GM21619 (cell line): ENCODE data around the gene FLNB.

Source experiments
- ATAC-seq: cut with Tn5 transposase; IDR thresholded peaks from one replicate; pipeline ENCODE4 v1.9.1; 2021; ENCODE audit not compliant: unreplicated experiment

The FLNB gene

DNA sequence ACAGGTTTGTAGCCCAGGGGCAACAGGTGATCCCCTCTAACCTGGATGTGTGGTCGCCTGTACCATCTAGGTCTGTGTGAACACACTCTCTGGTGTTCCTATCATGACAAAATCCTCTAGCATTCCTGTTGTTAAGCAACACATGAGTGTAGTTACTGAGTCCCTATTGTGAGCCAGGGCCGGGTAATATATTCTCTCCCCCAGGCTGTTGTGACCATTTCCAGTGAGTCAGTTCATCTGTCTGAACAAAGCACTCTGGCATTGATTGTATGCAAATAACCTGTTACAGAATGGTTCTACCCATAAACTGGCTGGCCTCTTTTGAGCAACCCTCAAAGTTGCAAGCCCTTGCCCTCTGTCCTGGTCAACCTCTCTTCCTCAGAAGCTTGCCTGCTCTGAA lies 2.6 kb upstream of the FLNB start:
- ATAC-seq = no peak

DNA sequence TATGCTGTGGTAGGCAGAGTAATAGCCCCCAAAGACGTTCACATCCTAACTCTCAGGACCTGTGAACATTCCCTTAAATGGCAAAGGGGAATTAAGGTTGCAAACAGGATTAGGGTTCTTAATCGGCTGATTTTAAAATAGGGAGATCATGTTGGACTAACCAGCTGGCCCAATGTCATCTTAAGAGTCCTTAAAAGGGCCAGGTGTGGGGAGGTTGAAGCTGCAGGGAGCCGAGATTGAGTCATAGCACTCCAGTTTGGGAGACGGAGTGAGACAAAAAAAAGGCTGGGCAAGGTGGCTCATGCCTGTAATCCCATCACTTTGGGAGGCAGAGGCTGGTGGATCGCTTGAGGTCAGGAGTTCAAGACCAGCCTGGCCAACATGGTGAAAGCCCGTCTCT lies 1.6 kb upstream of the FLNB start:
- no peak for ATAC-seq

DNA sequence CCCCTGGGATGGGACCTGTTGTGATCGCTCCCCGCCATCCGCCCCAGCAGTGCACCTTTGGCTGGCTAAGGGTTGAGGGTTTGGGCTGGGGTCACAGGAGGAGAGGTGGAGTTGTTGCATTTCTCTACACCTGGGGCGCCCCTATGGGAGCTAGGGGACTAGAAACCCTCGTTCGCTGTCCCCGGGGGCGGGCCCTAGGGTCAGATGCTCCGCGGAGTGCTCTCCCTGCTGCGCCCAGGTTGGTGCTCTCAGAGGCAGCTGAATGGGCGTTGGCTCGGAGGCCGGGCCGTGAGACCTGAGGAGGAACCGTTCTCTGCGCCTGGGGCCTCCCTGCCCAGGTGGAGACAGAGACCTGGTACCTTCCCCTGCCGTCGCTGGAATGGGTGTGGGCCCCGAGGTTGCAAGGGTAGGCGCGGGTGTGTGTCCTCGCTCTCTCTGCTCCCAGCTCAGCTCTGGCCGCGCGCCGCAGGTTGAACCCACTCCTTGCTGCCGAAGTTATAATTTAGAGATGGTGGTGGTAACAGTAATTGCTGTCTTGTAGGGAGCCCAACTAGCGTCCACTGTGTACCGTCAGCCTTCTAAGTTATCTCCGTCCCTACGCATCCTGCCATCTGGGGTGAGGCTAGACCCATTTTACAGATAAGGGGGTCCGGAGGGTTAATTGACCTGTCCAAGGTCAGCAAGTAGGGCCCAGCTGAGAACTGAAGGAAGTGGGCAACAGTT lies 965 bp downstream of the FLNB start:
- no peak for ATAC-seq

DNA sequence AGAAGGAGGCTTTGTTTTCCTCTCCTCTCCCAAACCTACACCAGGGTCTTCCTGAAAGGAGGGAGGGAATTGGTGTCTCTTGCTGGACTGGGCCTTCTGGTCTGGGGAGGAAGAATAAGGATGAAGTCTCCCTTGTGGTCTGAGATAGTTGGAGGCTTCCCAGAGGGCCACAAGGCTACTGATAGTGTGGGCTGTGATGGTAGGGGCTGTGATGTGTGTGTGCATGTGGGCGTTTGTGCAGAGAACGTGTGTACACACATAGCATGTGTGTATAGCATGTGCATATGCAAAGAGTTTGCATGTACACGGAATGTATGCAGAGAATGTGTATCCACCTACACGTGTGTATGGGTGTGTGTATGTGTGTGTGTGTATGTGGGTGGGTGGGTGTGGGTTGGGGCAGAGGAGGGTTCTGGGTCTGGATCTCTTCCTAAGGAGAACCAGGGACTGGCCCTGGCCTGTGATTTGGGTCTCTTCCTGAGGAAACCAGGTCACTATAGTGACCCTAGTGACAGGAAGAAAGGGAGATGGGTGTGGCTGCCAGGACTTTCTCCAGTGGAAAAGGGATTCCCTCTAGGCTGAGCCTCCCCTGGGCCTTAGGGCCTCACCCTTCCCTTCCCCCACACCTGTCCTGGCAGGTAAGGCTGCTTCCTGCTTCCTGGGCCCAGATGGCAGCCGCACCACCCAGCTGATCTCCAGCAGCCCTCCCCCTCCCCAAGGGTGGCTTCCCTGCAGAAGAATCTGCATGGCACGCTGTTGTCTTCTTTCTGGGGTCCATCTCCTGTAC lies 1.7 kb downstream of the FLNB start:
- no peak for ATAC-seq

DNA sequence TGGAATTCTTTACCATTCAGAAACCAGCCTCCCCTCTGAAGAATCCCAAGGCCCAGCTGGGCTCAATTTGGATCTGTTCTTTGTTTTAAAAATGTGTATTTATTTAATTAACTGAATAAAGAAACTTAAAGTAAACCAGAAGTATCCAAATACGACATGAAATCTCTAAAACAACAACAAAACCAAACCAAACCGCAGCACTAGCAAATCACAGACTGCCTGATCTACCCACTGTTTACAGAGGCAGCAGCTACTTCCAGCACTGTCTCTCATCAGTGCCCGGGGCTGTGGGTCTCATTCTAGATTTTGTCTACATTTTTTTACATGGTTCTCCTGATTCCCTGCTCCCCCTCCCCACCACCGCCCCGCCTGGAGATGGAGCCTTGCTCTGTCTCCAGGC lies 2.3 kb downstream of the FLNB start:
- ATAC-seq = no peak

DNA sequence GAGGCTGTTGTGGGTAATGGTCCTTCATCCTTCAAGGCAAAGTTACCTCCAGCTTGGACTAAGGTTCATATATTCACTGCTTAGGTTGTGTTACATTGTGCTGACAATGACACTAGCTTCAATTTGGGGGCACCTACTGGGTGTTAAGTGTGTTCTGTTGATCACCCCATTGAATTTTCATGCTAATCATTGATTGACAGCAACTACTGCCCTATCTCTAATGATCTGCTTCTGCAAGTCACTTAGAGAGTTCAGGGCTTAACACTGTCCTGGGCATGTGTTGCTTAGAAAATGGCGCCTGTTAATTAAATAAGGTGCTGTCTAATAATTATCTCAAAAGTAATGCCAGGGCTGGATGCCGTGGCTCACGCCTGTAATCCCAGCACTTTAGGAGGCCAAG lies 3.4 kb downstream of the FLNB start:
- ATAC-seq = no peak

DNA sequence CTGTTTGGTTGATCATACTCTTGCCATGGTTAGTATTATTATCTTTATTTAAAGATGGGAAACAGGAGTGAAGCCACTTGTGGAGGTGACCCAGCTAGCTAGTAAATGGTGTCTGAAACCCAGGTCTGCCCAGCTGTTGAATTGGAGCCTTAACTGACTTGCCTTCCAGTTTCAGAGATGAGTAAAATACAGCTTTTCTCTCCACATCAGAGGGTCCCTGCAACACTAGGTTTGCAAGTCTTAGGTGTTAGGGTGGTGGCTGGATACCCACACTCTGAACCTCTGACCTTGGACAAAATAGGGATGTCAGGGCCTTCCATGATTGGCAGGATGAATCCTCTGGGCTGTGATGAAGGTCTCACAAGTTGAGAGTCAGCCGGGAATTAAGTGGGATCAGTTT lies 4.1 kb downstream of the FLNB start:
- ATAC-seq = no peak

DNA sequence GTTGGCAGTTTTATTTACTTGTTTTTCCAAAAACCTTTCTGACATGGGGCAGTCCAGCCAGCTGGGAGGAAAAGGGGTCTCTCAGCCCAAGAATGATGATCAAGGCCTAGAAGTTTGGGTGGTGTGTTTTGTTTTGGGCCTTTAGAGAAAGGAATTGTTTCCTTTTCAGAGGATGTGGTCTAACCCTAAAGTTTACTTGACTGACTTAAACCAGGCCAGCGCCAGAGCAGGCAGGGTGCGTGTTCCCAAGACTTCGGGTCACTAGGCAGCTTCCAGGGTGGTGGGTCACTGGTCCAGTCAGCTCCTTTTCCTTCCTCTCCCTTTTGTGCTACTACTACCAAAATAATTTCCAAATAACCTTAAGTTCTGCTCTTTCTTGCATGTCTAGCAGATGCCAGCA lies 4.9 kb downstream of the FLNB start:
- ATAC-seq = no peak

DNA sequence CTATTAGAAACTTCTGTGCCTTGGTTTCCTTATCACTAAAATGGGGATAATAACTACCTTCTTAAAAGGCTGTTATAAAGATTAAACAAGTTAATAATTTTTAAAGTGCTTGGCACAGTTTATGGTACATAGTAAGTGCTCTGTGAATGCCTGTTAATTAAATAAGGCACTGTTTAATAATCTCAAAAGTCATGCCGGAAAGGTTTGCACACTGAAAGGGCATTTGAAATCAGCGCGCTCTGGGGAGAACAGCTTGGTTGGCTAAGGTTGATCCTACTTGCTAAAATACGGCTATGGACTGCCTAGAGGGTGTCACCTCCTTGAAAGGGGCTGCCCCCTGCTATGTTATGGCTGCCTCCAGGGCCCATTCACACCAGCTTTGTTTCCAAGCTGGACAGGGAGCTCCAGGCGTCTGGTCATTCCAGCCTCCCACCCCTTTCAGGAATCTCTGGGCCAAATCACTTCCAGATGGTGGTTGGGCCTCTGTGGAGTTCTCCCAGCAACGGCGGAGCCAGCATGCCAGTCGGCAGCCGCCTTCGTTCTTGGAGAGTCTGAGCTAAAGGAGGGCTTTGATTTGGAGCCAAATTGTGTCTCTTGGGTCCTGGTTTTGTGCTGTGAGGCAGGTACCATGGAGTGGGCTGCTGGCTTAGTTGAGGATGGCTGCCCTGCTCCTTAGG lies 5.9 kb downstream of the FLNB start:
- no peak for ATAC-seq

DNA sequence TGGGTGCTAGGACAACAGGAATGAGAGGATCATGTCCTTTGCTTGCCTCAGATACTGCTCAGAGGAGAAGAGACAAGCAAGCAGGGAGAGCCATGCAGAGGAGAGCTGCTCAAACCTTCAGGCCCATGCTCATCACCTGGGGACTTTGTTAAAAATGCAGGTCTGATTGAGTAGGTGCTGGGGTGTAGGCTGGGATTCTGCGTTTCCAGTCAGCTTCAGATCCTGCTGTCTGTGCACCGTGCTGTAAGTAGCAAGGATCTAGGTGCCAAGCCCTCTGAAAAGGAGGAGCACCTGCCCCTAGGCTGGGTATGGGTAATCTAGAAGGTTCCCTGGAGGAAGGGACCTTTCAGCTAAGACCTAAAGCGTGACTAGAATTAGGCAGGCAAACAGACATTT lies 7.3 kb downstream of the FLNB start:
- no peak for ATAC-seq

DNA sequence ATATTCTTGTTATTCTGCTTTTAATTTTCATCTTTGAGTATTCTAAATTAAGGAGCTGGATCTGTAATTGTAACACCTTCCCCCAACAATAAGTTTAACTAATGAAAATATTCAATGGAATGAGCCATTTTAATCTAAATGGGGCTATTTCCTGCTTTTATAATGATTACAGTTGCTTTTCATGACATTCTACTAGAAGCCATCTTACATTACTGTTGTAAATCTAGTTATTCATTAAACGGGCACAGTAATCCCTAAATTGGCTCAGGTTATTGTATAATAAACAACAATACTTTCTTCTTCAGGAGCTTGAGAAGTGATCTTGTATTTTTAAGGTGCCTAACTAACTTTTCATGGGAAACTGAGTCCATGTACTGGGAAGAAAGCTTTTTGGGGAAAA lies 8.5 kb downstream of the FLNB start:
- ATAC-seq = no peak

DNA sequence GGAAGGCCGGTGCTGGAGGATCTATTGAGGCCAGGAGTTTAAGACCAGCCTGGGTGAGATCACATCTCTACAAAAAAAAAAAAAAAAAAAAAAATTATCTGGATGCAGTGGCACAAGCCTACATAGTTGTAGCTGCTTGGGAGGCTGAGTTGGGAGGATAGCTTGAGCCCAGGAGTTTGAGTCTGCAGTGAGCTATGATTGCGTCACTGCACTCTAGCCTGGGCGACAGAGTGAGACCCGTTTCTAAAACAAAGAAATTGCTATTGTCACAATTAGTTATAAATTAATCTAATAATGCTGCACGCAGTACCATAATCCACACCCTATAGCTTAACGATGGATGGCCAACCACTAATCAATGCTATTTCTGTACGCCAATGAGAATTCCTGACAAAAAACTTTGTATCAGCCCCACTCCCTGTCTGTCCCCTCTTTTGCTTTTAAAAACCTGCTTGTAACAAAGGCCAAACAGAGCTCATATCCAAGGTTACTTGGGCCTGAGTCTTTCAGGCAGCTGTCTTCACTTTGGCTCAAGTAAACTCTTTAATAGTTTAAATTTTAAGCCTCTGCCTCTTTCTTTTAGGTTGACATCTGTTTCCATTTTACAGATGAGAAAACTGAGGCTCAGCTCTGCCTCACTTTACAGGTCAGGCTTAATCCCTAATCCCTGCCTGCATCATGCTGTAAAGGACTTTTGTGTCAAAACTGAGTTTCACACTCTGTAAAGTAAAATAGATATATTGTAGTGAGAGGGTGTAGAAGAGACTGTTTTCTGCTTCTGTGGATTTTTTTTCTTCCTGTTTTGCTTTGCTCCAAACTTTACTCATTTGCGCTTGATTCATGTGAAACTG lies 10.9 kb downstream of the FLNB start:
- ATAC-seq = no peak

DNA sequence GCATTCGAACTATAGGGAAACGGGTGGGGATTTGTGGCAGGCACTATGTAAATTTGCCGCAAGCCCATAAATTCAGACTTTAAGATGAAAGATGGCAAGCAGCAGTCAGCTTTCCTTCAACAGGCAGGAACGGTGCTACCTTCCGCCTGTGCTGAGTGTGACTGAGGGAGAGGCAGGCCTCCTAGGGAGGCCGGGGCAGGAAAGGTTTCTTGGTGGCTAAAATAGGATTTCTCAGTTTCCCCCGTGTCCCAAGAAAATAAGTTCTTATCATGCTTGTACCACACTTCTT lies 12.5 kb downstream of the FLNB start:
- no peak for ATAC-seq

DNA sequence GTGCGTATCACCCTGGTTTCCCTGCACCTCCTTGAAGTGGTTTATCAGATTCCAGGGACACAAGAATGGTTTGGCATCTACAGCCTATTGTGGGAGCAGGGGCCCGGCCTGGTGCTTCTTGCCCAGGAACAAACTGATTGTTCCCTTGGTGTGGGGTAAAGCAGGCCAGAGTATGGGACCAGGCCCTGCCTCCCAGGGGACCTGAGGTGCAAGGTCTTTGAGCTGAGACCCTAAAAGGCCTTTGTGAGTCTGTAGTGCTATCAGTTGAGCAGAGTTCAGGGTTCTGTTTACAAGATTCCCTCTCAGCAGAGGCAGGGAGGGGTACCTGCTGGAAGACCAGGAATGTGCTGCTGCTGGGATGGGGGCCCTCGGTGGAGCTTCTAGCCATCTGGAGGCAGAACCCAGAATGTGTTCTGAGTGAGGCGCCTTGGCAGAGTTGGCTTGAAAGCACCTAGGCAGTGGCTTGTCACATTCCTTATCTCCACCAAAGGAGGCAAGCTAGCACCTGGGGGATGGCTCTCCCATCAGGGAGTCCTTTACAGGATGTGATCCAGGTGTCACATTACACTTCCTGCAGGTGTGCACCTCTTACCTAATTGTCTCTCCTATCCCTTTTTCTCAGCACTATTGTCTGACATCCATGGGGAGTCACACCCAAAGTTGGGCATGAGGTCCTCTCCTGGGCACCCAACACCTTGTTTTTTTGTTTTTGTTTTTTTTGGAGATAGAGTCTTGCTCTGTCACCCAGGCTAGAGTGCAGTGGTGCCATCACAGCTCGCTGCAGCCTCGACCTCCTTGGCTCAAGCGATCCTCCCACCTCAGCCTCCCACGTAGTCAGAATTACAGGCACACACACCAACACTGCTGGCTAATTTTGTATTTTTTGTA lies 13.1 kb downstream of the FLNB start:
- ATAC-seq = no peak

DNA sequence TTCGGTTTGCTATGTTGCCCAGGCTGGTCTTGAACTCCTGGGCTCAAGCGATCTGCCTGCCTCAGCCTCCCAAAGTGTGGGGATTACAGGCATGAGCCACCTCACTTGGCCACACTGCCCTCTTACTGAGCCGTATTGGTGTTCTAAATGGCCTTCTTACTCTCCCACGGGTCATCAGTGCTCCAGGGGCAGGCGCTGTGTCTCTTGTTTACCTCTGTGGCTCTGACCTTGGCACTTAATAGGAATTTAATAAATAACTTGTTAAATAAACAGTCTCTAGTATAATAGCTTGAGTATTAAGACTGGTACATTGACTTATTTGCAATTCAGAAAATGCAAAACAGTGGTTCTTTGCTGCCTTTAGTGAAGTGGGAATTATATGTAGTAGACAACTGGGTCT lies 13.7 kb downstream of the FLNB start:
- ATAC-seq = no peak

DNA sequence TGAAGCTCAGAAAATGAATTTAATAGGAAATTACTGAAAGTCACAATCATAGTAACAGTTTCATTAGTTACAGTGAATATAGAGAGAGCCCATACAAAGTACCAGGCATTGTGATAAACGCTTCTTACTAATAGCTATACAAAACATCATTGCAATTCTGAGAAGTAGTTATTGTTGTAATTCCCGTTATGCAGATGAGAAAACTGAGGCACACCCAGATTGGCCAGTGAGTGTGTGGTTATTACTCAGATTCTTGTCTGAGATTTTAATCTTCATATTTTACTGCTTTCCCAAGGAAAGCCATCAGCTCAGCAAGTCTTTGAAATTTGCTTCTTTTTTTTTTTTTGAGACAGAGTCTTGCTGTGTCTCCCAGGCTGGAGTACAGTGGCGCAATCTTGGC lies 14.3 kb downstream of the FLNB start:
- ATAC-seq = no peak

DNA sequence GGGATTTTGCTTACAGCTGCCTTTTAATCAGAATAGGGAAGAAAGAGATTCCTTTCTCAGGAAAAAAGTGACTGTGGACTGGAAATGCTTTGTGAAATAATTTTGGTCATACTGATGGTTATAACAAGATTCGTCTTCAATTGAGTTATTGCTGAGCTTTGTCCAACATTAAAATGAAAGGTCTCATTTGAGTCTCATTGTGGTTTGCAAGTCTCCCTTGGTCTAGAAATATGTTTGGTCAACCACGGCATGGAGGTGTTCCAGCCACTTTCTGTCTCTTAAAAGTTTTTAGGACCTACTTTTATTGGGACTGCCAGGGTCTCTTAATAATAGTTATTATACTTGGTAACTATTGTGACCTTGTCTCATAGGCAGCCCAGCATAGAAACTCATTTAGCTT lies 15.3 kb downstream of the FLNB start:
- no peak for ATAC-seq

DNA sequence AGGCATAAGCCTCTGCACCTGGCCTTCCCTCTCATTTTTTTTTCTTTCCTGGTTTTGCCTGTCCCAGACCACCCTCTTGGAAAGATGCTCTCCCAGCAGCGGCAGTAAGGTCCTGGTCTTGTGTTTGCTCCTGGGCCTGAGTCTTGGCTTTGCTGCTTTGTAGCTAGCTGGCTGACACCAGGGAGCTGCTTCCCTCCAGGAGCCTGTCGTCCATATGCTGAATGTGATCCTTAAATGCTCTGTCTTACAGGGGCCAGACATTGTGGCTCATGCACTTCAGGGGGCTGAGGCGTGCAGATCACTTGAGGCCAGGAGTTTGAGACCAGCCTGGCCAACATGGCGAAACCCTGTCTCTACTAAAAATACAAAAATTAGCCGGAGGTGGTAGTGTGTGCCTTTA lies 17.2 kb downstream of the FLNB start:
- no peak for ATAC-seq

DNA sequence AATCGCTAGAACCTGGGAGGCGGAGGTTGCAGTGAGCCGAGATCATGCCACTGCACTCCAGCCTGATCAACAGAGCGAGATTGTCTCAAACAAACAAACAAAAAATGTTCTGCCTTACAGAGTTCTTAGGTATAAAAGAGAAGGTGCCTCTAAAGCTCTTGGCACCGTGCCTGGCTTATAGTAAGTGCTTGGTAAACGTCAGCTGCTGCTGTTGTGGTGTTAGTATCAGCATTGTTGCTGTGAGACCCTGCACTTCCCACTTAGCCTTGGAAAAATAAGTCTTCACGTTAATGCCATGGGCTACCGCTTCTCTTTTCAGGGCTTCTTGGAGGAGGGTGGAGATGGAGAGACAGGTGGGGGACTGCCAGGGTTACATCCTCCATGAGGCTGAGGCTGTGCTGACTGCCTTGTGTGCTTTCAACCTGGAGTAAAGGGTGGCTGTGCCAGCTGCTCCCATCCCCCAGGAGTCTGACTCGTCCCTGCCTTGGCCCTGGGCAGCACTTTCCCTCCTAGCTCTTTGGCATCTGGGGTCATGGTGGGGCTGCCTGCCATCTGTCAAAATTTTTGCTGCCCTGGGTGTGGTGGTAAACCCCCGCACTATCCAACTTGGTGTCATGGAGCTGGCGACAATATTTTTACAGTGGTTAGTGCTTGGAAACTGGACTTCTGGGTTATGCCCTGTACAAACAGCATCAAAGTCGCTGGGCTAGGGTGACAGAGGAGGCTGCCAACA lies 17.8 kb downstream of the FLNB start:
- ATAC-seq = no peak

DNA sequence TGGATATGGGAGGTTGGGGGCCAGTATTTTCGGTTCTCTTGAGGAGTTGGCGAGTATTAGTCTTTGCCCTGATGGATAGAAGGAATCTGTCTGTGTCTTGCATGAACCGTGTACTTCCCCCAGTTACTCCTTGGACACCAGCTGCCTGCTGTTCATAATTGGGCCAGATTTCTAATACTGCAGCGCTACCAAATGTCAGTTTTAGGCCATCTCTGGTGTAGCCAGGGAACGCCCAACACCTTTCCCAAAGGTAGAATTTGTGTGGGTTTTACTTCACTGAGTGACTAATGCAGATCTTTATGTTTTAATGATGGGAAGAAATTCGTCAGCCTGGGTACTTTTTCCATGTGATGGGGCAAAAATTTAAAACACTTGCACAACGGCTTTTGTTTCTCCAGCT lies 18.4 kb downstream of the FLNB start:
- no peak for ATAC-seq
